OCI-M1 (cell line): Measurements from ENCODE around the gene CD40.

Experiments used
- DNase-seq: peaks from one replicate; lab custom pipeline; 2025; lab: John Stamatoyannopoulos, UW

The CD40 gene

DNA sequence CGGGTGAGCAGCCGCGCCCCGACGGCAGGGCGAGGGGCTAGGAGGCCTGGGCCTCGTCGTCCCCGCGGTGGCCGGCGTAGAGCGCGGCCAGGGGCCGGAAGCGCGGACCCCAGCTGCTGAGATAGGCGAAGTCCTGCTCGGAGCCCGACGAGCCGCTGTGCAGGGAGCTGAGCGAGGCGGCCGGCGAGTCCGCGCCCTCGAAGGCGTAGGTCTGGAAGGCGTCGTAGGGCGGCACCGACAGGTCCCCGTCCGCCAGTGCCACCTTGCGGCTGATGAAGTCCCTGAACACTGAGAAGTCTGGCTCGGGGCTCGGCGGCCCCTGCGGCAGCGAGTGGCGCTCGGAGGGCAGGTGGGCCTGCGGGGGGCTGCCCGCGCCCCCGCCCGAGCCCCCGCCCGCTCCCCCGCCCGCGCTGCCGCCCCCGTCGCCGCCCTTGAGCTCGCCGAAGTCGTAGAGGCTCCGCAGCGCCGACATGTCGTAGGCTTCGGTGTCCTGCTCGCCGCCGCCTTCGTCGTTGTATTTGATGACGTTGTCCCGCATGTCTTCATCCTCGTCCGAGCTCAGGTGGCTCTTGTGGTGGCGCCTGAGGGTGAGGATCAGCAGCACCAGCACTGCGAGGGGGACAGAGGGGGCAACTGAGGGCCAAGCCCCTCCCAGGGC lies 56.5 kb downstream of the CD40 start:
- DNase-seq, result peak; percentile 49

DNA sequence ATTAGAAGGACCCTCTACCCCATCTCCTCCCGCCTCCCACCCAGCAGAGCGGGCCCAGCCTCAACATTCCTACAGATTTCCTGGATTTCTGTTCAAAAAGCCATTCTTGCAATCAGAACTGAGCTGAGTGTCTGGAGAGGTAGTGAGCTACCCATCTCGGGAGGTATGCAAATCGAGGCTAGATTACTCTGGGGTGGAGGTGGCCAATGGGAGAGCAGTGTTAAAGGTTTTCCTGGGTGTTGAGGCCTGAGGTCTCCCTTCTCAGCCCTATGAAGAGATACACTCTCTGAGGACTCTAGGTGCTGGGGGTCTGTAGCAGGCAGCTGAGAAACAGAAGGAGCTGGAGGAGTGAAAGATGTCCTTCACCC lies 57.0 kb downstream of the CD40 start:
- no peak for DNase-seq

DNA sequence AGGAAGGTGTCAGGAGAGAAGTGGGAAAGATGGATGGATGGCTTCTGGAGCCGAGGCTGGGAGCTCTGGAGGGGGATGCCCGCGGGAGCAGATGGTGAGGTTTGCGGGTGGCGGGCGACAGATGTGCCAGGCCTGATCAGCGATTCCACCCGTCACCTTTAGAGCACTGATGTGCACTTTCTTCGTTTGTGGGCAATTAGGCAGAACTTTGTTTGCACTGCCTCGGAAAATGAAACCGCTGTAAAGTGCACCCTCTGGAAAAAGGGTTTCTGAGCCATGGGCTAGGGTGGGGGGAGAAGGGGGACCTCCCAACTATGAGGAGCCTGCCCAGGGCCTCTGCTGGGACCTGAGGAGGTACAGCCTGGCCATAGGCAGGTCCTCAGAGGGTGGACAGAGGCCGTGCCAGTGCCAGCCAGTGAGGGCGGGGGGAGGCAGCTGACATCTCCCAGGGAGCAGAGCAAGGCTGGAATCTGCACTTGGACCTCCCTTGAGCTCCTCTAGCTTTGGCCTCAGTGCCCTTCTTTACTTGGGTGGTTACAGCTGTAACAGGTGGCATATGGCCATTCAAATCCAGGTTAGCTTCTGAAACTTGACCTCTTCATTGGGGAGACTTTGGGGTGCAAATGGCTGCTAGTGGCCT lies 58.7 kb downstream of the CD40 start:
- DNase-seq, result no peak

DNA sequence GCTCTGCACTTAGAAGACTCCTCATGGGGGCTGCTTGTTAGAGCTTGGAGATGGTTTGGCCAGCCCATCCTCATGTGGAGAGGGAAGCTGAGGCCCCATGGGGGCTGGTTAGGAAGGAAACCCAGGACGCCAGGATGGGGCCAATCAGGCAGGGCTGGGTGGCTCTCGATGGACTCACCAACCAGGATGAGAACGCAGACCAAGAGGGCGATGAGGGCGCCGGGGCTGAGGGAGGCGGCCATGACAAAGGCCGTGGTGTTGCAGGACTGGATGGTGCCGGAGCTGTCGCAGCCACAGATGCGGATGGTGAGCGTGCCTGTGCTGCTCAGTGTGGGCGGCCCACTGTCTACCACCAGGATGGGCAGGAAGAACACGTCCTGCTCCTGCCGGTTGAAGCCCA lies 59.7 kb downstream of the CD40 start:
- DNase-seq, result no peak

DNA sequence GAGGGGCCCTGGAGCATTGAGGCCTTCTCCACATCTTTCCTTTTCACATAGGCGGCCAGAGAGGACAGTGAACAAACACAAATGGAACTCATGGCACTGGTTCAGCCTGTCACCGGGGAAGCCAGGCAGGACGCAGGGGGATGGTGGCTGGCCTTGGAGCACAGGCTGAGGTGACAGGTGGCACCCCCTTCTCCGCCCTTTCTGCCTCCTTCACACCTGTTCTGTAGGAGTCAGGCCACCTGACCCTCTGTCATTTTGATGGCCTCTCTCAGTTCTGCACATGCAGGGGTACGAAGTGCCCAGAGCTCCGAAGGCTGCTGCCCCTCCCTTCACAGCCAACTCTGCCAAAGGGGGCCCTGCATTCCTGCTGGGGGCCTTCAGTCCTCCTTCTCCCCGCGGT lies 60.8 kb downstream of the CD40 start:
- DNase-seq, result no peak
